OCI-LY7 (cell line): Measurements from ENCODE around the gene FCAMR. TPM values are rescaled to one million over a fixed set of nuclear protein-coding genes. Genes with fewer than 3 reads are reported as not detected.

Source experiments
- BruUV-seq: library from RNA; stranded (reverse); fragments of 400-500 nt; replicated peaks from 2 replicates; lab custom pipeline; 2021; lab: Mats Ljungman, UMichigan
- CTCF ChIA-PET: fragments of 300-600 bp; sonication (Branson Sonifier 250); formaldehyde crosslinking; loops from one replicate; lab custom pipeline; 2022; ENCODE audit warnings: antibody characterized with exemption; ENCODE audit not compliant: unreplicated experiment; lab: Charles Lee
- POLR2A ChIA-PET: fragments of 300-600 bp; sonication (Branson Sonifier 250); formaldehyde crosslinking; loops from one replicate; lab custom pipeline; 2022; ENCODE audit warnings: antibody characterized with exemption; lab: Charles Lee
- DNase-seq: peaks from one replicate; pipeline ENCODE4 v3.0.0-alpha.2; 2015; ENCODE audit warnings: low spot score
- H2AFZ ChIP-seq: fragments of 200-600 bp; sonication (generic), shearing (Covaris generic); 2 replicates; pipeline ENCODE4 v1.6.1; 2014; ENCODE audit warnings: mild to moderate bottlenecking, antibody characterized with exemption, low read length, moderate library complexity
- H3K27ac ChIP-seq: fragments of 200-600 bp; sonication (generic); 2 replicates; pipeline ENCODE4 v1.5.1; 2014; ENCODE audit warnings: mixed run types, low read depth, mild to moderate bottlenecking, moderate library complexity, low read length, inconsistent platforms; ENCODE audit not compliant: poor library complexity, severe bottlenecking
- H3K36me3 ChIP-seq: fragments of 200-600 bp; sonication (generic); 2 replicates; pipeline ENCODE4 v1.6.1; 2014; ENCODE audit warnings: mild to moderate bottlenecking, antibody characterized with exemption, low read length, moderate library complexity, mixed read lengths; ENCODE audit not compliant: insufficient read depth
- H3K4me1 ChIP-seq: fragments of 200-600 bp; sonication (generic); 2 replicates; pipeline ENCODE4 v1.5.1; 2014; ENCODE audit warnings: mild to moderate bottlenecking, low read length; ENCODE audit not compliant: insufficient read depth, poor library complexity, severe bottlenecking
- H3K4me2 ChIP-seq: fragments of 200-600 bp; sonication (generic); 2 replicates; pipeline ENCODE4 v1.6.1; 2014; ENCODE audit warnings: mild to moderate bottlenecking, low read length
- H3K4me3 ChIP-seq: fragments of 200-600 bp; sonication (generic); 2 replicates; pipeline ENCODE4 v1.5.1; 2014; ENCODE audit warnings: mild to moderate bottlenecking, low read depth, low read length; ENCODE audit not compliant: poor library complexity, severe bottlenecking
- H3K79me2 ChIP-seq: fragments of 200-600 bp; sonication (generic); 2 replicates; pipeline ENCODE4 v1.6.1; 2016; ENCODE audit warnings: low read depth, mild to moderate bottlenecking, low read length, moderate library complexity, mixed read lengths; ENCODE audit not compliant: insufficient read depth
- H3K9me2 ChIP-seq: fragments of 200-600 bp; sonication (generic); 2 replicates; pipeline ENCODE4 v1.6.1; 2016; ENCODE audit warnings: mild to moderate bottlenecking, low read length, mixed read lengths; ENCODE audit not compliant: insufficient read depth
- H3K9me3 ChIP-seq: fragments of 200-600 bp; sonication (generic); 2 replicates; pipeline ENCODE4 v1.6.1; 2014; ENCODE audit warnings: mild to moderate bottlenecking, mixed run types, low read length, mixed read lengths
- H4K20me1 ChIP-seq: fragments of 200-600 bp; sonication (generic); 2 replicates; pipeline ENCODE4 v1.6.1; 2014; ENCODE audit warnings: mild to moderate bottlenecking, antibody characterized with exemption, low read length, moderate library complexity, mixed read lengths; ENCODE audit not compliant: insufficient read depth
- EZH2phosphoT487 ChIP-seq: fragments of 200-600 bp; sonication (generic); IDR thresholded peaks from 2 replicates; pipeline ENCODE4 v1.6.1; 2018; ENCODE audit warnings: low read depth, borderline replicate concordance, mild to moderate bottlenecking, mixed run types, antibody characterized with exemption, low read length, moderate library complexity, mixed read lengths
- intact Hi-C: fragments of 100-400 bp; cut with micrococcal nuclease; formaldehyde crosslinking; loops from one replicate; pipeline ENCODE4 v1.10.0; 2022; ENCODE audit not compliant: unreplicated experiment
- total RNA-seq, 2 experiments: library from RNA; depleted of rRNA in 1 of 2; stranded (reverse); fragments of >200 nt in 1 of 2; shearing (Covaris generic) in 1 of 2; gene quantifications; 2 replicates each; pipeline ENCODE4 v1.2.3, GENCODE V29; 2014 to 2022
- TF ChIP-seq, protein P1 (sequence below): fragments of 200-600 bp; sonication (generic); conservative IDR thresholded peaks from 2 replicates; pipeline ENCODE4 v1.5.1; 2014; ENCODE audit warnings: mild to moderate bottlenecking, antibody characterized with exemption, low read length, moderate library complexity, mixed read lengths

Gene FCAMR
- total RNA-seq, 2 experiments from 2014 or later = not detected

DNA sequence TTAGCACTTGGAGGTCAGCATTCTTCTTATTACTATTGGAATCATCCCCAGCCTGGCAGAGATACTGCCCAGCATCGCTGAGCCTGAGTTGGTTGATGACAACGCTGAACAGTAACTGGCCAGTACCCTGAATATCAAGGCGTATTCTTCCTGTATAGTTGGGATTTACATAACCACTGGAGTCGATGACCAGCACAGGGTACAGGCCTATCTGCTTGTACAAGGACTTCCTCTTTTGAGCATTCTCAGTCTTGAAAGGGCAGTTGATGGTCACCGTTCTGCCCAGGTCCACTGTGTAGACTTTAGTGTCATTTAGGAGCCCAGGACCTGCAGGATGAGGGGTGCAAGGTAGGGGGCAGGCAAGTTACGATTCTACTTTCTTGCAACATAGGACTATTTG is 32.8 kb downstream of the FCAMR start:
- H3K27ac ChIP-seq = no peak overlapping the region
- no peak overlapping the region for H3K4me3 ChIP-seq
- ChIA-PET CTCF (no interaction called here), POLR2A (no interaction called here)
- H3K79me2 ChIP-seq = no peaks in the 10 kb centered on the region
- H3K9me2 ChIP-seq = no peaks in the 10 kb centered on the region
- H4K20me1 ChIP-seq = no peaks in the 10 kb centered on the region
- no peaks in the 10 kb centered on the region for H3K9me3 ChIP-seq
- intact Hi-C loops = no loop called here
- H2AFZ ChIP-seq = no peak overlapping the region
- H3K4me2 ChIP-seq = no peak overlapping the region
- no peaks in the 10 kb centered on the region for H3K36me3 ChIP-seq
- DNase-seq = no peak
- BruUV-seq = no TSS peak
- H3K4me1 ChIP-seq = no peaks in the 10 kb centered on the region
- TF ChIP-seq EZH2phosphoT487 = no peak
- TF ChIP-seq, protein P1, sequence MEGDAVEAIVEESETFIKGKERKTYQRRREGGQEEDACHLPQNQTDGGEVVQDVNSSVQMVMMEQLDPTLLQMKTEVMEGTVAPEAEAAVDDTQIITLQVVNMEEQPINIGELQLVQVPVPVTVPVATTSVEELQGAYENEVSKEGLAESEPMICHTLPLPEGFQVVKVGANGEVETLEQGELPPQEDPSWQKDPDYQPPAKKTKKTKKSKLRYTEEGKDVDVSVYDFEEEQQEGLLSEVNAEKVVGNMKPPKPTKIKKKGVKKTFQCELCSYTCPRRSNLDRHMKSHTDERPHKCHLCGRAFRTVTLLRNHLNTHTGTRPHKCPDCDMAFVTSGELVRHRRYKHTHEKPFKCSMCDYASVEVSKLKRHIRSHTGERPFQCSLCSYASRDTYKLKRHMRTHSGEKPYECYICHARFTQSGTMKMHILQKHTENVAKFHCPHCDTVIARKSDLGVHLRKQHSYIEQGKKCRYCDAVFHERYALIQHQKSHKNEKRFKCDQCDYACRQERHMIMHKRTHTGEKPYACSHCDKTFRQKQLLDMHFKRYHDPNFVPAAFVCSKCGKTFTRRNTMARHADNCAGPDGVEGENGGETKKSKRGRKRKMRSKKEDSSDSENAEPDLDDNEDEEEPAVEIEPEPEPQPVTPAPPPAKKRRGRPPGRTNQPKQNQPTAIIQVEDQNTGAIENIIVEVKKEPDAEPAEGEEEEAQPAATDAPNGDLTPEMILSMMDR = no peak

DNA sequence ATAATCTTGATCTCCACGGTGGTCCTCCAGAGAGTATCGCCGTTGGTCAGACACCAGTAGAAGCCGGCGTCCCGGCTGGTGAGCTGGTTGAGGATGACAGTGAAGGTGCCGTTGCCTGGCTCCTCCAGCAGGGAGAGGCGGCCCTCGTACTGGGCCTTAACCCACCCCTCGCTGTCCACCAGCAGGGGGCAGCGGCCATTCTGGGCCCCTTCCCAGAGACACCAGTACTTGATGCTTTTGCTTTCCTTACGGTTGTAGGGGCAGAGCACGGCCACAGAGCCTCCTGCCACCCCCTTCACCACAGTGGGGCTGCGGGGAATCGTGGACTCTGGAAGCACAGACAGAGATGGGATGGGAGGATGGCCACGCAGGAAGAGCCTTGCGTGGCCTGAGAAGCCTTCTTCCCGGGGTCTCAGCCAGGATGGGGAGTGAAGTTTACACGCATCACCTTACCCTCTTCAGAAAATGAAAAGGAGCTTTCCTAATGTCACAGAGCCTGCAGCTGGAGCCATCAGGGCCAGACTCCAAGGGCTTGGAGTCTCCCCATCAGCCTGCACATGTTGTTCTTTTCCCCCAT is 34.7 kb downstream of the FCAMR start:
- Histone ChIP-seq H2AFZ (no peak overlapping the region), H3K4me1 (peaks cover 5% of the 10 kb centered on the region), H3K4me3 (no peak overlapping the region), H3K4me2 (no peak overlapping the region), H3K9me2 (no peaks in the 10 kb centered on the region), H3K9me3 (no peaks in the 10 kb centered on the region), H3K79me2 (no peaks in the 10 kb centered on the region), H4K20me1 (no peaks in the 10 kb centered on the region), H3K27ac (no peak overlapping the region), H3K36me3 (no peaks in the 10 kb centered on the region)
- intact Hi-C loops = no loop called here
- ChIA-PET POLR2A (interaction anchor here (0.7 to 0.9 kb wide), 2 partner anchors 13 to 19 kb away, joined by 3 to 4 read pairs; no protein-coding TSS in a partner anchor), CTCF (no interaction called here)
- TF ChIP-seq, protein P1 = peak; percentile 53; the same call in 1 of the 2 replicates
- no peak for TF ChIP-seq EZH2phosphoT487
- no peak for DNase-seq
- no TSS peak for BruUV-seq

DNA sequence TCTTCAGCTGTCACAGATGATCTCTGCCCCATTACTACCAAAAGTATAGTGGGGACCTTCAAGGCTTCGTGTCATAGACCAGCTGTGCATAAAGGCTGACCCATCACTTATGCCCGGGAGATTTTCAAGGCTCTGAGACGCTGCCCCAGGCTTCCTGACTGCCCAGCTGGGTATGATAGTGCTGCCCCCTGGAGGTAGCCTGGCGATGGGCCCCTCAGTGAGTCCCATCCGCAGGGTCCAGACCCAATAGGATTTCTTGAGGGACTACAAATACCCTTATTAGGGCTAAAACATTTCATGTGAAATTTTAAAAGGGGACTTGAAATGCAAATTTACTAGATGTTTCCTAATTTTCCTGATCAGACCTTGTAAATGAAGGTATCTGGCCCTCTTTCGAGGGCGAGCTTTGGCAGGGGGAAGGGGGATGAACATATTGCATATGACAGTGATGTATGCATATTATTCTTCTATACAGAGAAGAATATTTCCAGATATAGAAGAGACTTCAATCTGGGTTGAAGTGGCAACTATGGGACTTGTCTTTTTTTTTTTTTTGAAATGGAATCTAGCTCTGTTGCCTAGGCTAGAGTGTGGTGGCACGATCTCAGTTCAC is 36.8 kb downstream of the FCAMR start:
- Histone ChIP-seq H3K4me2 (no peak overlapping the region), H3K79me2 (no peaks in the 10 kb centered on the region), H3K36me3 (no peaks in the 10 kb centered on the region), H3K4me3 (no peak overlapping the region), H3K9me3 (no peaks in the 10 kb centered on the region), H4K20me1 (no peaks in the 10 kb centered on the region), H3K27ac (no peak overlapping the region), H3K9me2 (no peaks in the 10 kb centered on the region), H2AFZ (no peak overlapping the region), H3K4me1 (peaks cover 17% of the 10 kb centered on the region)
- DNase-seq = peak; percentile 66
- BruUV-seq = no TSS peak
- CTCF ChIA-PET = interaction anchor here (0.5 to 1.4 kb wide), 3 partner anchors 27 to 306 kb away, joined by 3 to 7 read pairs (median 4); no protein-coding TSS in a partner anchor
- POLR2A ChIA-PET = interaction anchor here (0.6 to 0.7 kb wide), 2 partner anchors 158 to 306 kb away, joined by 3 to 4 read pairs; no protein-coding TSS in a partner anchor
- intact Hi-C loops = loop anchor here (1.0 to 5.0 kb wide), 2 partner anchors 21 to 119 kb away; partner anchors contain the start of genes PFKFB2 and YOD1
- no peak for TF ChIP-seq EZH2phosphoT487
- TF ChIP-seq, protein P1 = peak; percentile 90
